CD4-positive, alpha-beta T cell treated with Interleukin-4 for 1 hour (primary cell): ENCODE data around the gene OLIG3.

Experiments
- DNase-seq, 2 donors: peaks; one replicate each; pipeline ENCODE4 v3.0.0-alpha.2; 2020 to 2022

OLIG3 gene

GRCh38 chr6:137465378-137466009 lies 28.7 kb downstream of the OLIG3 start:
- DNase-seq, result no peak

GRCh38 chr6:137452333-137452894 lies 41.8 kb downstream of the OLIG3 start:
- DNase-seq, result no peak

GRCh38 chr6:137443901-137444300 lies 50.3 kb downstream of the OLIG3 start:
- DNase-seq, result no peak
